ENCODE data around the gene RALGPS1.

The RALGPS1 gene

DNA sequence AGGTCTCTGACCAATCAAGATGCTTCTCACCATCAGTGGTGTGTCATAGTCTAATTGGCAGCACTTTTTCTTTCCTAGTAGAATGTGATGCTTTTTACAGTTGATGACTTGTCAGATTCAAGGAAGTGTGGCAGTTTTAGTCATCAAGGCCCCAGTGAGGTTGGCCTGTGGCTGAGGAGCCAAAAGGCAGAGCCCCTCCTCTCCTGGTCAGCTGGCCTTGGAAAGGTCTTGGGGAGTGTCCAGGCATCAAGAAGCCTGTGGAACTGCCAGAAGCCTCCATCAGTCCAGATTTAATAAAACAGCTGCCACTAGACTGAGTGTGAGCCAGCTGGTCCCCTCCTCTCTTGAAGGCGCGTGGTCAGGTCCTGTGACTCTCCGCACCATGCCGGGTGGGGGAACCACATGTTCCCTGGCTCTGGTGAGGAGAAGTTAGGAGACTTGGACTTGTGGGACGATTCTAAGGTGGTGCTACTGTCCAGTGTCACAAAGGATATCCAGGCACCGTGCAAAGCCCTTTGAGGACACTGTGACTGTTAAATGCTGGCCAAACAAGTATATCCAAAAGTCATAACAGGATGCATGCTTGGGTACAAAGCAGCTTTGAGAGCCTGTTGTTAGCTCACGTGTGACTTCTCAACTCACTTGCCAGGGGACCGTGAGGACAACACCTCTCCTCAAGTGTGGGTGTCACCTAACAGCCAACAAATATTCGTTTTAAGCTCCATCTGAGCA, 213.9 kb downstream of the RALGPS1 start:
- DNase-seq = no peak

GRCh38 chr9:127129073-127129717, 214.6 kb downstream of the RALGPS1 start:
- DNase-seq = no peak

- DNase-seq = no peak
These were observed 215.1 kb downstream of the RALGPS1 start for GRCh38 chr9:127129718-127130085.

- no peak for DNase-seq
These were observed 215.7 kb downstream of the RALGPS1 start for GRCh38 chr9:127130235-127130634.

- peak; percentile 29 for DNase-seq
These were observed 216.3 kb downstream of the RALGPS1 start for GRCh38 chr9:127130661-127131538.

DNA sequence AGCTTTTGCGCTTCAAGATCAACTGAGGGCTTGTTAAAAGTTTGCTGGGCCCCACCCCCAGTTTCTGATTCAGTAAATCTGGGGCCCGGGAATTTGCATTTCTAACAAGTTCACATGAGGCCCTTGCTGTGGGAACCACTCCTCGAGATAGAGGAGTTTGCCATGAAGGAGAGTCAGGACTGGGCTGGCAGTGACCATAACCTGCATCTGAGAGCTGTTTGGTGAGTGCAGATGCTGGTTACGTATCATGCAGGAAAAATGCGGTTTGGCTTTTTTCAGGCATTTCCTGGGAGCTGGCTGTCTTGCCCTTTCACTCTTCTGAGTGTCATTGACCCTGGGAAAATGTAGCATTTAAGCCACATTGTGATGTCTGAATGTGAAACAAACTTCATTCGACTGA, 217.3 kb downstream of the RALGPS1 start:
- no peak for DNase-seq

GRCh38 chr9:127132375-127132774, 217.8 kb downstream of the RALGPS1 start:
- no peak for DNase-seq

DNA sequence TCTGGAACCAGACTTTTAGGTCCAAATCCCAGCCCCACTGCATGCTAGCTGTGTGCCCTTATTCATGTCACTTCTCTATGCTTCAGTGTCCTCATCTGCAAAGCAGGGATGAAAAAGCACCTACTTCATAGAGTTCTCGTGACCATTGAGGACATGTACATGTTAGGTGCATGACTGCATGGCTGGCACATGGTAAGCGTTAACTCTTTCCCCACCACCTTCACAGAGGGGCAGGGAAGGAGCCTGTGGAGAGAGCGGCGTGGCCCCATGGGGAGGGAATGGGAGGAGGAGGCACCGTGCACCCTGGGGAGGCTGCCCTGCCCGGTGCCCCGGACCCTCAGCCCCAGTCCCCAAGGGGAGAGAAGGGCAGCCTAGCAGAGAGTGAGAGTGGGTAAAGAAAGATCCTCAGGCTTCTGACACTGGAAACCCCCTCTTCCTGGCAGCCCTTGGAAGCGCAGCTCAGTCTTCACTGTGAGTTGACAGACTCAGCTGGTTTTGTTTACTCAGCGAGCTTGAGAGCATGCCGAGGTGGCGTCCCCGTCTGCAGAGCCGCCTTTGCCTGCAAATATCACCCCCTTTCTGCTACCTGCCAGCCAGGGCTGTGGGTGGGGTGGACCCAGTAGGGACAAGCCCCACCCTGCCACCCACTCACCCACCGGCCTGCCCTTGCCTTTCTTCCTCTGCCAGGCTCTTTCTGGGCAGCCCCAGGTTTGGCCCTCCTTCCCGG, 218.5 kb downstream of the RALGPS1 start:
- peak; percentile 34 for DNase-seq

DNA sequence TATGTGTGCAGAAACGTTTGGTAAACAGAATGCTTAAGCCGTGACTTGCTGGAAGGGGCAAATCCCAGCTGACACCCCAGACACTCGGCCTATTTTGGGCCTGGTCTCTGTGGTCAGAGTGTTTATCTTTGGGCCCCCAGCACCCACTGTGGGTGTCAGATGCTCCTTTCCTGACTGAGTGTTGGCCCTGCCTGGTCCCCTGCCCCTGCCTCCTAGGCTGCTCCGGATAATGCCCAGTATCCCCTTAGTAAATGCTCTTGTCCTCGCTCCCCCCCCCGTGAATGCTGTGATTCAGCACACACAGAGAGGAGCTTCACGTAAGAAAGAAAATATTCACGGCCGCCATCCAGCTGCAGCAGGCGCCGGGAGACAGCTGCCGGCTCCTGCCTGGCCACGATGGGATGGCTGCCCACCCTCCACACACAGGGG, 219.2 kb downstream of the RALGPS1 start:
- DNase-seq = peak; percentile 42

- no peak for DNase-seq
These were observed 220.6 kb downstream of the RALGPS1 start for GRCh38 chr9:127135056-127135745.

GRCh38 chr9:127136081-127136879, 221.7 kb downstream of the RALGPS1 start:
- no peak for DNase-seq

- no peak for DNase-seq
These were observed 222.5 kb downstream of the RALGPS1 start for GRCh38 chr9:127136880-127137639.

- no peak for DNase-seq
These were observed 223.2 kb downstream of the RALGPS1 start for GRCh38 chr9:127137640-127138360.

GRCh38 chr9:127138444-127138843, 223.9 kb downstream of the RALGPS1 start:
- no peak for DNase-seq

GRCh38 chr9:127139071-127139731, 224.6 kb downstream of the RALGPS1 start:
- no peak for DNase-seq

GRCh38 chr9:127139775-127140174, 225.2 kb downstream of the RALGPS1 start:
- DNase-seq = no peak

DNA sequence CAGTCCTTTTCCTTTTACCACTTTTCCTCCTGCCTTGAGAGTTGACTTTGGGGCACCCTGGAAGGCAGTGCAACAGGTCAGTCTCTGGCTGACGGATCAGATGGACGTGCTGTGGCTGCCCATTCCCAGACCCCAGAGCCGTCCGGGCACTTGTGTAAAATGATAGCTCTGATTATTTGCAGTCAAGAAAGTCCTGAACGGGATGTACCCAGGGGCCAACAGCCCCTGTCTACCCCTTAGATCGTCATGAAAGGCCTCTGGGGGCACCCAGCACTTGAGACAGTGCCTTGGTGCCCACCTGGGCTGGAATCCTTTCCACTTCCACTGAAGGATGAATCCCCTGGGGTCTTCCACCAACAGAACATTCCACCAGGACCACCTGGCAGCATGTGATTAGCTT, 225.6 kb downstream of the RALGPS1 start:
- no peak for DNase-seq

GRCh38 chr9:127140842-127141675, 226.5 kb downstream of the RALGPS1 start:
- DNase-seq = no peak
